SU-DHL-6 (cell line): ENCODE results near the gene CDK5R2.

Source experiments
- H2AFZ ChIP-seq: fragments of 200-600 bp; sonication (generic); 2 replicates; pipeline ENCODE4 v1.6.1; 2014; ENCODE audit warnings: low read depth, mild to moderate bottlenecking, moderate library complexity, mixed read lengths, antibody characterized with exemption, low read length; ENCODE audit not compliant: severe bottlenecking
- H3F3A ChIP-seq: fragments of 200-600 bp; shearing (Covaris generic); 2 replicates; pipeline ENCODE4 v1.6.0; 2016; ENCODE audit warnings: antibody characterized with exemption, mild to moderate bottlenecking; ENCODE audit not compliant: insufficient read depth
- H3K27ac ChIP-seq: fragments of 200-600 bp; sonication (generic); 2 replicates; pipeline ENCODE4 v1.5.1; 2016; ENCODE audit warnings: low read depth, mild to moderate bottlenecking, low read length, moderate library complexity, mixed read lengths
- H3K27me3 ChIP-seq: fragments of 200-600 bp; sonication (generic), shearing (Covaris generic); 2 replicates; pipeline ENCODE4 v1.6.0; 2014; ENCODE audit warnings: mild to moderate bottlenecking, low read length
- H3K36me3 ChIP-seq: fragments of 200-600 bp; sonication (generic); 2 replicates; pipeline ENCODE4 v1.6.1; 2014; ENCODE audit warnings: mild to moderate bottlenecking, low read length, mixed read lengths
- H3K4me2 ChIP-seq: fragments of 300-600, 200-600 bp; shearing (Covaris generic), sonication (generic); 2 replicates; pipeline ENCODE4 v1.6.0; 2014; ENCODE audit warnings: low read length, low read depth, mild to moderate bottlenecking; ENCODE audit not compliant: poor library complexity, severe bottlenecking
- H3K4me3 ChIP-seq: fragments of 200-600 bp; sonication (generic); 2 replicates; pipeline ENCODE4 v1.5.1; 2014; ENCODE audit warnings: antibody characterized with exemption, low read length, mild to moderate bottlenecking, mixed read lengths; ENCODE audit not compliant: insufficient read depth, poor library complexity, severe bottlenecking
- H3K79me2 ChIP-seq: fragments of 200-600 bp; sonication (generic); 2 replicates; pipeline ENCODE4 v1.6.1; 2014; ENCODE audit warnings: mild to moderate bottlenecking, low read length, moderate library complexity; ENCODE audit not compliant: insufficient read depth
- H3K9ac ChIP-seq: fragments of 200-600 bp; sonication (generic); 2 replicates; pipeline ENCODE4 v1.7.0; 2014; ENCODE audit warnings: mild to moderate bottlenecking, low read length
- H3K9me2 ChIP-seq: fragments of 200-600 bp; sonication (generic); replicated peaks from 2 replicates; pipeline ENCODE4 v1.6.1; 2014; ENCODE audit warnings: low read length; ENCODE audit not compliant: insufficient read depth
- H3K9me3 ChIP-seq: fragments of 200-600 bp; sonication (generic); 2 replicates; pipeline ENCODE4 v1.6.1; 2014; ENCODE audit warnings: low read length, mixed read lengths; ENCODE audit not compliant: insufficient read depth
- H4K20me1 ChIP-seq: fragments of 200-600 bp; sonication (generic); 2 replicates; pipeline ENCODE4 v1.6.1; 2014; ENCODE audit warnings: low read depth, mild to moderate bottlenecking, antibody characterized with exemption, low read length, moderate library complexity, mixed read lengths
- EZH2phosphoT487 ChIP-seq: fragments of 200-600 bp; sonication (generic), shearing (Covaris generic); conservative IDR thresholded peaks from 2 replicates; pipeline ENCODE4 v1.6.1; 2018; ENCODE audit warnings: mild to moderate bottlenecking, antibody characterized with exemption, low read length, moderate library complexity, mixed read lengths
- TF ChIP-seq, protein P1 (sequence below): fragments of 200-600 bp; sonication (generic); IDR thresholded peaks from one replicate; pipeline ENCODE4 v1.5.1; 2017; ENCODE audit warnings: antibody characterized with exemption, mild to moderate bottlenecking, low read length, moderate library complexity; ENCODE audit not compliant: insufficient read depth, poor library complexity, severe bottlenecking

Gene CDK5R2

DNA sequence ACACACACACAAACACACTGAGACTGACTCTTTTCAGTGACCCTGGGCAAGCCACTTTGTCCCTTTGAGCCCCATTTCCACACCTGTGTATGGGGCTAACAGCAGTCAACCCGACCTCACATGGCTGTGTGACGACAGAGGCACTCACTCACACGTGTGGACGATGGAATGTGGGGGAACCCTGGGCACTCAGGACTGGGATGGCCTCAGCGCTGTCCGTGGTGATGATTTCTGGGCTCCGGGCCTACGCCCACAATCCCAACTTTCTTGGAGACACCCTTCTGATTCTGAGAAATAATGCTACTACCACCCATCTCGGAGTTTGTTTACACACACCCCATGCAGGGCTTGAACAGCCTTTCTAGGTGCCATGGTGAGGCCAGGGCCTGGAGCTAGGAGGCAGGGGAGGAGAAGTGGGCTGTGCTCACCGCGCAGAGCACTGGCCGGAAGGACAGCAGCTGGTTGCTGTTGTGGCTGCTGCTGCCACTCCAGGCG lies 32.3 kb downstream of the CDK5R2 start:
- Histone ChIP-seq H3K27ac (no peak overlapping the region), H3F3A (no peaks in the 10 kb centered on the region), H3K9me3 (no peaks in the 10 kb centered on the region), H4K20me1 (no peaks in the 10 kb centered on the region), H2AFZ (no peak overlapping the region), H3K79me2 (no peaks in the 10 kb centered on the region), H3K36me3 (no peaks in the 10 kb centered on the region), H3K4me2 (no peak overlapping the region), H3K27me3 (no peaks in the 10 kb centered on the region), H3K9ac (no peak overlapping the region), H3K4me3 (no peak overlapping the region), H3K9me2 (no peaks in the 10 kb centered on the region)
- TF ChIP-seq, protein P1, sequence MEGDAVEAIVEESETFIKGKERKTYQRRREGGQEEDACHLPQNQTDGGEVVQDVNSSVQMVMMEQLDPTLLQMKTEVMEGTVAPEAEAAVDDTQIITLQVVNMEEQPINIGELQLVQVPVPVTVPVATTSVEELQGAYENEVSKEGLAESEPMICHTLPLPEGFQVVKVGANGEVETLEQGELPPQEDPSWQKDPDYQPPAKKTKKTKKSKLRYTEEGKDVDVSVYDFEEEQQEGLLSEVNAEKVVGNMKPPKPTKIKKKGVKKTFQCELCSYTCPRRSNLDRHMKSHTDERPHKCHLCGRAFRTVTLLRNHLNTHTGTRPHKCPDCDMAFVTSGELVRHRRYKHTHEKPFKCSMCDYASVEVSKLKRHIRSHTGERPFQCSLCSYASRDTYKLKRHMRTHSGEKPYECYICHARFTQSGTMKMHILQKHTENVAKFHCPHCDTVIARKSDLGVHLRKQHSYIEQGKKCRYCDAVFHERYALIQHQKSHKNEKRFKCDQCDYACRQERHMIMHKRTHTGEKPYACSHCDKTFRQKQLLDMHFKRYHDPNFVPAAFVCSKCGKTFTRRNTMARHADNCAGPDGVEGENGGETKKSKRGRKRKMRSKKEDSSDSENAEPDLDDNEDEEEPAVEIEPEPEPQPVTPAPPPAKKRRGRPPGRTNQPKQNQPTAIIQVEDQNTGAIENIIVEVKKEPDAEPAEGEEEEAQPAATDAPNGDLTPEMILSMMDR: no peak
- no peak for TF ChIP-seq EZH2phosphoT487

DNA sequence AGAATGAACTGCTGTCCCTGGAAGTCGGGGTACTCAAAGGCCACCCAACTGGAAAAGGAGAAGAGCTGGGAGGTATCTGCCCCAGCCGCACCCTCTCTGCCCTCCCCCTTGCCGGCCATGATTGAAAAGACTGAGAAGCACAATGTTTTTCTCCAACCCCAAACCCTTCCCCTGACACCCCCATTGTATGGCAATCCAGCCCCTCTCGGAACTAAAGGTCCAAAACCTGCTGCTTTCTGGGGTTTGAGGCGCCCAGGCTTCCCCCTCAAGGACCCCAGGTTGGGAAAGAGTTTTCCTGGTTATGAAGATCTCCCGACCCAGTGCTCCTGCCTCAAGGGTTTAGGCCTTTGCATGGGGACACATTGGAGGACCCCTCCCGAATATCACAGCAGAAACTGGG lies 32.7 kb downstream of the CDK5R2 start:
- no peaks in the 10 kb centered on the region for H3K9me2 ChIP-seq
- no peak overlapping the region for H3K4me3 ChIP-seq
- H2AFZ ChIP-seq: no peak overlapping the region
- H3K36me3 ChIP-seq: no peaks in the 10 kb centered on the region
- H3F3A ChIP-seq: no peaks in the 10 kb centered on the region
- H4K20me1 ChIP-seq: no peaks in the 10 kb centered on the region
- H3K4me2 ChIP-seq: no peak overlapping the region
- no peak overlapping the region for H3K27ac ChIP-seq
- H3K27me3 ChIP-seq: no peaks in the 10 kb centered on the region
- TF ChIP-seq, protein P1: no peak
- TF ChIP-seq EZH2phosphoT487: no peak
- H3K9me3 ChIP-seq: no peaks in the 10 kb centered on the region
- H3K79me2 ChIP-seq: no peaks in the 10 kb centered on the region
- H3K9ac ChIP-seq: no peak overlapping the region

DNA sequence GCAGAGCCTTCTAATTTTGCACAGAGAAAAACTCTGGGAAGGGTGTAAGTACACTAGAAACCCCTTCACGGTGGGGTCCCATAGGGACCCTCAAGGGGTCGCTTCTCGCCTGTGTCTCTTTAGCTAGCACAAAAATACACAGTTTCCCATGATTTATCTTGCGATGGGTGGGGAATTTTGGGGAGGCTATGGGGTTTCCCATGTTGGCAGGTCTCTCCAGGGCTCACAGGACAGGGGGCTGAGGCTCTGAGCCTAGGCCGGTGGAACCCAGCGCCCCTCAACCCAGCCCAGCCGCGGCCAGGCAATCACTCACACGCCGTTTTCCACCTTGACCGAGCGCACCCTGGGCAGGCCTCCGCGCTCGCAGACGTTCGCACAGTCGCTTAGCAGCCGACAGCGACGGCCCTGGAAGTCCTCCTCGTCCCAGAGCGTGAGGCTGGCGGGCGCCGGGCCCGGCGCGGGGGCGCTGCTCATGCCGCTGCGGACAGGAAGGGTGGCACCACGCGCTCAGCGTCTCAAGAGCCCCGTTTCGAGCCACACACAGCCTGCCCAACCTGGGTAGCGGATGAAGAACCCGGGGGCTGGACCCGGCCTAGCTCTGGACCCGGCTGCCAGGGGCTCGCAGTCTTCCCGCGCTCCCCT lies 33.4 kb downstream of the CDK5R2 start:
- TF ChIP-seq, protein P1: no peak
- no peak for TF ChIP-seq EZH2phosphoT487
- Histone ChIP-seq H4K20me1 (no peaks in the 10 kb centered on the region), H3K4me2 (no peak overlapping the region), H3K4me3 (no peak overlapping the region), H3K27me3 (no peaks in the 10 kb centered on the region), H3K9me2 (no peaks in the 10 kb centered on the region), H3K27ac (no peak overlapping the region), H3K9me3 (no peaks in the 10 kb centered on the region), H3K9ac (no peak overlapping the region), H3F3A (no peaks in the 10 kb centered on the region), H2AFZ (no peak overlapping the region), H3K36me3 (no peaks in the 10 kb centered on the region), H3K79me2 (no peaks in the 10 kb centered on the region)
